Stimulated activated CD8-positive, alpha-beta memory T cell treated with anti-CD3 and anti-CD28 coated beads, Interleukin-15, amount 100 ng/mL, for 24 hours (primary cell): ENCODE data around the gene ZNF626.
"Not testable (repeated sequence)": the region's sequence is repeated elsewhere in the genome, so short reads cannot be mapped to it uniquely, and the experiment has no call there.

ENCODE experiments used
- DNase-seq: peaks from one replicate; pipeline ENCODE4 v3.0.0-alpha.2; 2020; ENCODE audit warnings: low read depth

The ZNF626 gene

DNA sequence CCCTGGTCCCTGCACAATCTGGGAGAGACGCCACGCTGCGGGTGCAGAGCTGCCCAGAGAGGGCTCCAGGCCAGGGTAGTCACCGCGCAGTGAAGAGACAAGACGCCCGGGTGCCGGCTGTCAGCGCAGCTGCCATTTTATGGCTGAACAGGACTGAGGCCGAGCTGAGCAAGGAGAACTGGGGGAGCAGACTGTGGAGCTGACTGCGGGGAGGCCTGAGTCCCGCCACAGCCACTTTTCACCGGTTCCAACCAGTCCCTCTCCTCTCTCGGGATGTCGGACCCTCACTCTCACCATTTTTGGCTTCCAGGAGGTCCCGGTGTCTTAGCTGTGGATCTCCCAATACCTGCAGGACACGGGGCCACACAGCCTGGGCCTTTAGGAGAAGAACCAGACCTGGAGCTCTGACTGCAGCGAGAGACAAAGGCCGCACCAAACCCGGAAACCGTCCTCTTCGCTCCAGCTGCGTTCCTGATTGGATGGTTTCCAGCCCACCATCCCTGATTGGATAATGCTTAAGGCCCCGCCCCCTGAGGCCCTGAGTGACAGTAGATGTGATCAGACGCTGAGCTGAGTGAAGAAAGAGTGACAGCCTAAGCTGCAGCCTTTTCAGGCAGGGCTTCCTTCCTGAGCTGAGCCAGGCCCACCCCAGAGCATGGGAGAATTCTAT is at the start of gene ZNF626:
ZNF626 (minus strand) TSS at position 422 of the 670 bp plus-strand sequence; CDS start at position 297, 125 bp downstream.
- DNase-seq, result peak; percentile 57

DNA sequence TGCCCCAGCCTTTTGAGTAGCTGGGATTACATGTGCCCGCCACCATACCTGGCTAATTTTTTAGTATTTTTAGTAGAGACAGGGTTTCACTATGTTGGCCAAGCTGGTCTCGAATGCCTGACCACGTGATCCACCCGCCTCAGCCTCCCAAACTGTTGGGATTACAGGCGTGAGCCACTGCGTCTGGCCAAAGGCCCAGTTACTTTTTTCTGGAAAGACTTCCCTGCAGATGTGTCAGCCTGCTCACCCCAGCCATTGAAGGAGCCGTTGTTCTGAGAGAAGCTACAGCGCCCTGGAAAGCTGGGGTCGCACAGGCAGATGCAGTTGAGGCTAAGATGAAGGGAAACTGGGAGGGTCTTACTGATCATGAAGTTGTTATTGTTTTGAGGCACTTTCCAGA is 7.9 kb upstream of the ZNF626 start:
- no peak for DNase-seq

- no peak for DNase-seq
These were observed 5.9 kb upstream of the ZNF626 start for GRCh38 chr19:20667281-20667680.

DNA sequence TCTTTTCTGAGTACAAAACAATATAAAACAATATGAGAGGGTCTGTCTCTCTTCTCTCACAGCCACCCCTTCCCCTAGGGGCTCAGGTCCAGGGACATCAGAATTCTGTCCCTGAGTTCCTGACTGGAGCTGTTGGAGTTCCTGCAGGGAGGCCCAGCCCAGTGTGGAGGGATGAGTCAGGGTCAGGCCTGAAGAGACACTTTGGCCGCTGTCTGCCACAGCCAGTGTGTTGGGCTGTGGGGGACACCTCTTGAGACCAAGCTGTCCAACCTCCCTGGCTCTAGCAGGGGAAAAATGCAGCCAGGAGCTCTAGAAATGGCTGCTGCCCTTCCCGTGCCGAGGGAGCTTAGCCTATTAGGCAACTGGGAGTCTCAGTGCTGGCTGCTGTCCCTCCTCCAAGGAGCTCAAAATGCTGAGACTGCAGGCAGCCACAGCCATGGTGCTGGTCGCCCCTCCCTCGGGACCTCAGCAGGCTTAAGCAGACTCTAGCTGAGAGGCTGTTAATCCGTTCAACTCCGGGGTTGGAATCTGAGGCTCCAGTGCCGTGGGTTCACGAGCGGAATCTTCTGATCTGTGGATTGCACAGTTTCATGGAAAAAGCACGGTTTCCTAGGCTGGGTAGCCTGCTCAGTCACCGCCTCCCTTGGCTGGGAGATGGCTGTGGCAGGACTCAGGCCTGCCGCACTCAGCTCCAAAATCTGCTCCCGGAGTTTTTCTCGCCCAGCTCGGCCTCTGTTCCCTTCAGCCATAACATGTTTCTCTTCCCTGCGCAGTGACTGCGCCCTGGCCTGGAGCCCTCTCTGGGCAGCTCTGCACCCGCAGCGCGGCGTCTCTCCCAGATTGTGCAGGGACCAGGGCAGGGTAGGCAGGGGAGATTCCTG is 3.8 kb upstream of the ZNF626 start:
- no peak for DNase-seq

GRCh38 chr19:20664475-20664874 is 3.1 kb upstream of the ZNF626 start:
- not testable (repeated sequence) for DNase-seq

DNA sequence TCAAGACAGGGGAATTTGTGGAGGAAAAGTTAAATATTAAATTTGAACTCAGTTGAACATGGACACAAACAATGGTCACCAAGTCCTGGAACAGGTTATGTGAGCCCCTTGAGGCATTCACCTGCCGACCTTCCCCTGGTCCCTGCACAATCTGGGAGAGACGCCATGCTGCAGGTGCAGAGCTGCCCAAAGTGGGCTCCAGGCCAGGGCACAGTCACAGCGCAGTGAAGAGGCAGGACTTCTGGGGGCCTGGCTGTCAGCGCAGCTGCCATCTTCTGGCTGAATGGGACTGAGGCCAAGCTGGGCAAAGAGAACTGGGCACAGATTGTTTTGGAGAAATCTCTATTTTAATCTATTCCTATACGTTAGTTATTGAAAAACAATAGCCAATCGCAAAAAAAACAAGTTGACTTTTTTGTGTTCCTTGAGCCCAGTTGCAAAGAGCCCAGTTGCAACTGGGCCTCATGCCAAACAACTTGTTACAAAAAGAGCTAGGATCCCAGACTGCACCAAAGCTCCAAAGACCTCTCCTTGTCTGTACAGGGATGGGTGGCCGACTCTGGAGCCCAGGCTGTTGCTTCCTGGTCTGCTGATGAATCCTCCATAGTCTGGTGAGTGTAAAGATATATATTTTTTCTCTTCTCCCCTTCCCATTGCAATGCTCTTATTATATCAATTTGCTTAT is 1.2 kb upstream of the ZNF626 start:
- DNase-seq, result no peak

- DNase-seq, result no peak
These were observed 764 bp downstream of the ZNF626 start for GRCh38 chr19:20660473-20661140.

DNA sequence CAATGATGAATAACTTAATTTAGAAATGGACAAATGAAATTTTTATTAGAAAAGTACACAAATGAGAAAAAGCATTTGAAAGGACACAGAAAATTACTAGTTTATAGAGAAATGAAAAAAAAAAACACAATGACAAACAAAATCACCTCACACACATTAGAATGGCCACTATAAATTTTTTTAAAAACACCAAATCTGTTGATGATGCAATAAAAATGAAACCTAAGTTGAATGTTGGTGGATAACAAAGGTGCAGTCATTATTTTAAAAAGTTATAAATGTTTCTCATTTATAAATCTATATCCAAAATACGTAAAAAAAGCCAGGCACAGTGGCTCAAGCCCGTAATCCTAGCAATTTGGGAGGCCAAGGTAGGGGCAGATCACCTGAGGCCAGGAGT is 20.8 kb downstream of the ZNF626 start:
- DNase-seq, result no peak

- no peak for DNase-seq
These were observed 21.3 kb downstream of the ZNF626 start for GRCh38 chr19:20640023-20640422.

GRCh38 chr19:20624560-20624959 is 36.8 kb downstream of the ZNF626 start:
- DNase-seq, result not testable (repeated sequence)

GRCh38 chr19:20616071-20616470 is 45.3 kb downstream of the ZNF626 start:
- DNase-seq, result no peak

DNA sequence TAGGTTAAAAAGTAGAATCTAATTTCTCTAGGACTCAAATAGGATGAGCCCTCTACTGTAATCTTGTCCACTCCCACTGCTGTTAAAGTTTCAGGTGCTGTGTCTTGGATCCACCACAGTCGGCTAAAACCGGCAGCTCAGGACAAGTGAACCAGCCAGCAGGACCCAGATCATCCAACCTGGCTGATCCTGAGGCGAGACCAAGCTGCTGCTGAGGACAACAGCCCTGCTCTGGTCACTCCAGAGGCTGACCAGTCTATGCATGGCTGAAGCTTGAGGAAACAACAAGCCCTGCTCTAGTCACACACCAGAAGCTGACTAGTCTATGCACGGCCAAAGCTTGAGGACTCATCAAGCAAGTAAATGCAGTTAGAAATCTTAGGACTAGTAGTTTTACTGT is 46.4 kb downstream of the ZNF626 start:
- DNase-seq, result not testable (repeated sequence)

GRCh38 chr19:20612711-20613316 is 48.6 kb downstream of the ZNF626 start:
- DNase-seq, result no peak

DNA sequence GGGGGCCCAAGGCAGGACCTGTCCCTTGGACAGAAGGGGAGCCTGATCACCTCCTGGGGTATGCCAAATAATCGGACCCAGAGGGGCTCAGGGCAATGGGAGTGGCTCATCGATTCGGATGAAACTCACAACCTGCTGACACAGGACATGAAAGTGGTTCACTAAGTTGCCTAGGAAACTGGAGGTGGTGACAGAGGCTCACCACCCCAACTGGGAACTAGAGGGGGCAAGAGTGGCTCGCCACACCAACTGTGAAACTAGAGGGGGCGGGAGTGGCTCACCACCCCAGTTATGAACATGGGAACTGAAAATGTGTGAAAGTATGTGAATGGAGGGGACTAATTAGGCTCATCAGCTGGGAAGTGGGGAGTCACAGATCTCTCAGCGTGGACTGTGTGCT is 49.5 kb downstream of the ZNF626 start:
- DNase-seq, result no peak

GRCh38 chr19:20607943-20608342 is 53.4 kb downstream of the ZNF626 start:
- DNase-seq, result no peak
